Fibroblast of peridontal ligament (primary cell): ENCODE measurements around the gene ZNF613.
A peak's percentile ranks its signal among the peaks of the same experiment; 100 is the strongest.
"Not testable (repeated sequence)": the region's sequence is repeated elsewhere in the genome, so short reads cannot be mapped to it uniquely, and the experiment has no call there.

ENCODE experiments used
- DNase-seq: peaks from one replicate; pipeline ENCODE4 v3.0.0-alpha.2; 2010; ENCODE audit errors: extremely low read depth

ZNF613 gene

GRCh38 chr19:51926784-51927741 lies at the start of gene ZNF613:
TSS of gene ZNF613 (plus strand) at chr19:51927472. CDS start at chr19:51936221, 8,749 bp downstream.
- DNase-seq: peak; percentile 93

GRCh38 chr19:51882518-51882917 lies 44.8 kb upstream of the ZNF613 start:
- no peak for DNase-seq

- DNase-seq: no peak
Measured at GRCh38 chr19:51884713-51885112, 42.6 kb upstream of the ZNF613 start.

GRCh38 chr19:51887522-51888498 lies 39.5 kb upstream of the ZNF613 start, which contains the start of gene ZNF577:
TSS of gene ZNF577 (minus strand) at chr19:51887951. CDS start at chr19:51880382, 7,569 bp downstream.
- peak; percentile 93 for DNase-seq

GRCh38 chr19:51889934-51890333 lies 37.3 kb upstream of the ZNF613 start:
- no peak for DNase-seq

GRCh38 chr19:51891193-51891747 lies 36.0 kb upstream of the ZNF613 start:
- peak; percentile 5 for DNase-seq

GRCh38 chr19:51901860-51902259 lies 25.4 kb upstream of the ZNF613 start:
- DNase-seq: no peak

DNA sequence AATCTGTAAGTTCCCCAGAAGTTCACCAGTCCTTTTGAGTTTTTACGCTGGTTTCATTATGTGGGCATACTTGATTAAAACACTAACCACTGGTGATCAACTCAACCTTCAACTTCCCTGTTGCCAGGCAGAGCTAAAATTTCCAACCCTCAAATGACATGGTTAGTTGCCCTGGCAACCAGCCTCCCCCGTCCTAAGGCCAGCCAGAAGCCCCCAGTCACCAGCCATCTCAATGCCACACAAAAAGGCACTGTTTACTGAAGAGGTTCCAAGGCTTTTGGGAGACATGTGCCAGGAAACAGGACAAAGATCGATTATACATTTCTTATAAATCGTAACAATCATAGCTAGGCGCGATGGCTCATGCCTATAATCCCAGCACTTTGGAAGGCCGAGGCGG lies 24.1 kb upstream of the ZNF613 start:
- DNase-seq: no peak

DNA sequence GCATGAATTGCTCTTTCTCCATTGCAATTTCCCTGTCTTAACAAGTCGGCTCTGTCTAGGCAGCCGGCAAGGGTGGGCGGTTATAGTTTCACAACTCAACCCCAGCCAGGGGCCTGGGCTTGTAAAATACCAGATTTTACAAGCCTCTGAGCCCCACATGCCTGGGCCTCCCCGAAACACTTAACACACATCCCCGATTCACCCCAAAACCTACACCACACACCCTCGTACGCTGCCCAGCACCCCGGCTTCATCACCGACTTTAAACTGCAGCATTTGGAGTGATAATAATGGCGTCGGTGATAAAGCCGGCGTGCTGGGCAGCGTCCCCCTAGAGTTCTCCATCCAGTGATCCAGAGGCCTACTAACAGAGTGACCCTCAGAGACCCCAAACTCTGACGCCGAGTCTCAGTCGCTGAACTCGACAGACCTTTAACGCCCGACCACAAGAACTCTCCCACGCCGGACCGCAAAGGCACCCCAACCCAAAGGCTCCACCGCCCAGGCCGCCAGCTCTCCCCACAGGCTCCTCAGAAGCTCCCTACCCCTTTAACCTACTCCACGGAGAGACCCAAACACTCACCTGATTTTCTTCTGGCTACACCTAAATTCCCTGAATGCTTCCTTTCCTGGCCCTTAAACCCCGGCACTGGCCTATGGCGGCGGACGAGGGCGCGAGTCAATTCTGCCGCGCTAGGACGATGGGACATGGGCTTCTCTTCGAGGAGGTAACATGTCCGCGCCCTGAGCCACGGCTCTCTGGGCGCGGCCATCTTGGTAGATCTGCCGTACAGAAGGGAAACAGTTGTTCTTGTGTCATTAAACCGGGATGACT lies 22.7 kb upstream of the ZNF613 start, which contains the start of gene ZNF649:
ZNF649 (minus strand) TSS at position 687 of the 835 bp plus-strand sequence. CDS start 4,910 bp downstream, outside the sequence.
- peak; percentile 80 for DNase-seq

DNA sequence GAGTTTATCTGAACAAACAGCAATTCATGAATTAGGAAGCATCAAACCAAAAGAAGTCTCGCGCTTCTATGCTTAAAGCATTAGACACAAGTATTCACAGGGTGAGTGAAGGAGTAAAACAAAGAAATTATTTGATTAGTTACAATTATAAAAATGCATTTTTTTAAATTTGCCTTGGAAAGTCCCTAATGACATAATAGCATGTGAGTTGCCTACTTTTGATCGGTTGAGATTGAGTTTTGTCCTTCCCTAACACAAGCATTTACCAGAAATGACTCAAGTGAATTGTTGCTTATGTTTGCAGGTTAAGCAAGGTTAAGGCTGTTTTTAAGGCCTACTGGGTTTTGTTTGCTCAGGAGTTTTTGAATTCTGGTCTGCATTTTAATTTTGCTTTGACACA lies 22.1 kb upstream of the ZNF613 start:
- DNase-seq: no peak

DNA sequence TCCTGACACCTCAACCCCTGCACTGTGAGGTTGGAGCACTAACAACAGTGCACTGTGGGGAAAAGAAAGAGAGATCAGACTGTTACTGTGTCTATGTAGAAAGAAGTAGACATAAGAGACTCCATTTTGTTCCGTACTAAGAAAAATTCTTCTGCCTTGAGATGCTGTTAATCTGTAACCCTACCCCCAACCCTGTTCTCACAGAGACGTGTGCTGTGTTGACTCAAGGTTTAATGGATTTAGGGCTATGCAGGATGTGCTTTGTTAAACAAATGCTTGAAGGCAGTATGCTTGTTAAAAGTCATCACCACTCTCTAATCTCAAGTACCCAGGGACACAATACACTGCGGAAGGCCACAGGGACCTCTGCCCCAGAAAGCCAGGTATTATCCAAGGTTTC lies 21.6 kb upstream of the ZNF613 start:
- DNase-seq: not testable (repeated sequence)

GRCh38 chr19:51906108-51906507 lies 21.2 kb upstream of the ZNF613 start:
- not testable (repeated sequence) for DNase-seq

GRCh38 chr19:51907981-51908380 lies 19.3 kb upstream of the ZNF613 start:
- DNase-seq: not testable (repeated sequence)

DNA sequence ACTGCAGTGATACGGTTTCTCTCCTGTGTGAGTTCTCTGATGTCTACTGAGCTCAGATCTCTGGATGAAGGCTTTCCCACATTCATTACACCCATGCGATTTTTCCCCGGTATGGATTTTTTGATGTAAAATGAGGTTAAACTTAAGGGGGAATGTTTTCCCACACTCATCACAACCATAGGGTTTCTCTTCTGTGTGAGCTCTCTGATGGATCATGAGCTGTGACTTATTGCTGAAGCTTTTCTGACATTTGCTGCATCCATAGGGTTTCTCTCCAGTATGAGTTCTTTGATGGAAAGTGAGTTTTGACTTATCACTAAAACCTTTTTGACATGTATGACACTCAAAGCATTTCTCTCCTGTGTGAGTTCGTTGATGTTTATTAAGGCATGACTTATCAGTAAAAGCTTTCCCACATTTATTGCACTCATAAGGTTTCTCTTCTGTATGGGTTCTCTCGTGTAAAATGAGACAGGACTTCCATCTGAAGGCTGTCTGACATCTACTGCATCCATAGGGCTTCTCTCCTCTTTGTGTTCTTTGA lies 11.9 kb upstream of the ZNF613 start:
- no peak for DNase-seq

- DNase-seq: no peak
Measured at GRCh38 chr19:51916167-51916566, 11.1 kb upstream of the ZNF613 start.

DNA sequence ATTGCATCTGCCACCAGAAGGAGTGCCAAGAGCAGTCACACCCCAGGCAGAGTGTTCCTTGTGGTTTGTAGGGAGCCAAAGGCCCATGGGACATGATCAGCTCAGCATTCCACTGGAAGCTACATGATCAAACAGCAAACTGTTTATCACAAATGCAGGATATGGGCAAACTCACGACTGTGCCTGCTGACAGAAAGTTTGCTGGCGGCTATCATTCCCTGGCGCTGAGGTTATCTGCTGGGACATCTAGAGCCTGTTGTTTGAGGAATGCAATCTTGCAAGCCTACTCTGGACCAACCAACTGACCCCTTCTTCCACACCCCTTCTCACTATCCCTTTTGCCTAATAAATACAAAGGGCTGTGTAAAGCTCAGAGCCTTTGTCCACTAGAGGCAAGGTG lies 7.7 kb upstream of the ZNF613 start:
- no peak for DNase-seq

- DNase-seq: no peak
Measured at GRCh38 chr19:51921949-51922348, 5.3 kb upstream of the ZNF613 start.

GRCh38 chr19:51926426-51926783 lies 867 bp upstream of the ZNF613 start:
- DNase-seq: no peak

GRCh38 chr19:51927859-51928258 lies 587 bp downstream of the ZNF613 start:
- no peak for DNase-seq

- DNase-seq: no peak
Measured at GRCh38 chr19:51931921-51932320, 4.6 kb downstream of the ZNF613 start.

DNA sequence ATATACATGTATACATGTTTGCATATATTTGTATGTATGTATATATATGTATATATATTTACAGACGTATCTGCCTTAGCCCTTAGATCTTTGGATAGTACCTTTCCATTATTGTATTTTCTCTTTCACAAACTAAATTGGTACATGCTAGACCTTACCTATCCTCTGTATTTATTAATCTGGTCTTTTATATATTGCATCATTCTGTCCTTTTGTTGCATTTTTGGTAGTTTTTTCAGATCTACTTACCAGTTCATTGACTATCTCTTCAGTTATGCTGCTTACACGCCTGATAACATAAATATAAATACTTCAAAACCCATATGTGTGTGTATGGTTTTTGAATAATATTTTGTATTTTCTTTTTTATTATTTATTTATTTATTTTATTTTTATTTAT lies 11.7 kb downstream of the ZNF613 start:
- DNase-seq: no peak
